Ureter (tissue), 1 donor: Measurements from ENCODE around the gene SPPL2B. TPM values are rescaled to one million over a fixed set of nuclear protein-coding genes. Genes with fewer than 3 reads are reported as not detected.

Source experiments
- DNase-seq: peaks from one replicate; pipeline ENCODE4 v3.0.0-alpha.2; 2020; ENCODE audit warnings: low spot score
- total RNA-seq: library from RNA; stranded (reverse); gene quantifications from one replicate; pipeline ENCODE4 v1.2.4, GENCODE V29; 2023
- donor health status: DM: yes; HTN: yes; CAD: no.

The SPPL2B gene
- total RNA-seq, 1 donor from 2014 or later = 70.3 TPM

DNA sequence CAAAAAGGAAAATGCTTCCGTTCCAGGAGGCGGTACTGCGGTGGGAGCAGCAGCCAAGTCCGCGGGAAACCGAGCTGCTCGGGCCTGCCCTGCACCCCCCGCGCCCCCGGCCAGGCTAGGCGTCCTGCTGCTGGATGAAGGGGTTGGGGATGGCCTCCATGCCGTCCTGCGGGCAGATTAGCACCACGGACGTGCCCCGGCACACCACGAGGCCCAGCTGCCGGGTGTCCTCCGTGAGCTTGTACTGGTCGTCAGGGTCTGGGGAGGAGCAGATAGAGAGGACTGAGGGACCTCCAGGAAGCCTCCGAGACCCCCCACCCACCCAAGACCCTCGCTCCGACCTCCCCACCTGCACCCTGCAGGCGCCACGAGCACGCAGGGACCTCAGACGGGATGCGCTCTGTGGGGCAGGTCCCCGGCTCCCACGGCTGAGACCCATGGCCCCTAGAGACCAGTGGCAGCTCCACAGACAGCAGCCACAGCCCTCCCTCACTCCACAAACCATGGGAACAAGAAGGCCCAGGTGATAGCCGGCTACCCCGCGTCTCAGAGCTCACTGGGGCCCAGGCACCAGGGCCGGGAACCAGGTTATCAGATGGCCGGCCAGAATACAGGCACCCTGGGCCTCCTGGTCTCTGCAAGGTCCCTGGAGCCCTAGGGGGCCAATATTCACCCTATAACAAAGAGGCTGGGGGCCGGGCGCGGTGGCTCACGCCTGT, 6.8 kb upstream of the SPPL2B start:
- DNase-seq = no peak

- no peak for DNase-seq
These were observed 4.8 kb upstream of the SPPL2B start for GRCh38 chr19:2323707-2324106.

GRCh38 chr19:2324220-2324948, 4.1 kb upstream of the SPPL2B start:
- DNase-seq = no peak

DNA sequence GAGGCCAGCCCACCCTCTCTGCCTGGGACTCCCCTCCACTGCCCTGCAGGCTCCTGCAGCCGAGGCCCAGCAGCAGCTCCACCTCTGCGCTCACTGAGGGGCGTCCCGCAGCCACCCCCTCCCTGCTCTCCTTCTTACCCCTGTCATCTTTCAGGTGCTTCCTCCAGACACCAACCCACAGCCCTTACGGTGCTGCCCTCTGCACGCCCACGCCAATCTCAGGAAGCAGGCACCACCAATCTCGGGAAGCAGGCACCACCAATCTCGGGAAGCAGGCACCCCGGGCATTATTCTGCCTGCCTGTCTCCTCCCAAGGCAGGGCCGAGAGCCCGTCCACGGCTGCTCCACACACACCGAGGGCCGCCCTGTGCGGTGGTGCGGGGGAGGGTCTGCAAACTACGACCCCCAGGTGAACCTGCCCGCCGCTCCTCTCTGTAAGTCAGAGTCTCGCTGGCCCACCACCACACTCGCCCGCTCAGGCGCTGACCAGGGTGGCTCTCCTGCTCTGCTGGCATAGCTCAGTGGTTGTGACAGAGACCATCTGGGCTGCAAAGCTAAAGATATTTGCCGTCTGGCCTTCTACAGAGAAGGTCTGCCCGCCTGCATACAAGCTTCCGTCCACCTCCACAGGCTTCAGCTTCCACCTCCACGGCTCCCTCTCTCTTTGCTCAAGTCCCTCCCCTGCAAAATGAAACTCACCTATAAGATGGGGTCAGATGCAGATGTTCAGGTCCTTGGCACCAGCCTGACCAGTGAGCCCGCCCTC, 3.0 kb upstream of the SPPL2B start:
- DNase-seq = no peak

GRCh38 chr19:2326699-2327360, 1.7 kb upstream of the SPPL2B start:
- DNase-seq = no peak

DNA sequence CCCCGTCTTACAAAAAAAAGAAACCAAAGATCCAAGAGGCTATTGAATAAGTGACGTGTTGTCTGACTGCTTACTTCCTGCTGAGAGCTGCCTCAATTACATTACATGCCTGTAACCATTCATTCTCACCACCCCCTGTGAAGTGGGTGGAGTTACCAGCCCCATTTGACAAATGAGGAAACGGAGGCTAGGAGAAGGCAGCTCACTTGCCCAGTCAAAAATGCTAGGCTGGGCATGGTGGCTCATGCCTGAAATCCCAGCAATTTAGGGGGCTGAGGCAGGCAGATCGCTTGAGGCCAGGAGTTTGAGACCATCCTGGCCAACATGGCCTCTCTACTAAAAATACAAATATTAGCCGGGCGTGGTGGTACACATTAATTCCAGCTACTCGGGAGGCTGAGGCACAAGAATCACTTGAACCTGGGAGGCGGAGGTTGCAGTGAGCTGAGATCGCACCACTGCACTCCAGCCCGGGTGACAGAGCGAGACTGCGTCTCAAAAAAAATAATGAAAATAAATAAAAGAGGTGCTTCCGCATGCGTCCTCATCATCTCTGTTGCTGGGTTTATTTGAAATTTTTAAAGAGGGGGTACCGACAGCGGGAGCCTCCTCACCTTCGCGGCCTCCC, 597 bp upstream of the SPPL2B start:
- DNase-seq = no peak

DNA sequence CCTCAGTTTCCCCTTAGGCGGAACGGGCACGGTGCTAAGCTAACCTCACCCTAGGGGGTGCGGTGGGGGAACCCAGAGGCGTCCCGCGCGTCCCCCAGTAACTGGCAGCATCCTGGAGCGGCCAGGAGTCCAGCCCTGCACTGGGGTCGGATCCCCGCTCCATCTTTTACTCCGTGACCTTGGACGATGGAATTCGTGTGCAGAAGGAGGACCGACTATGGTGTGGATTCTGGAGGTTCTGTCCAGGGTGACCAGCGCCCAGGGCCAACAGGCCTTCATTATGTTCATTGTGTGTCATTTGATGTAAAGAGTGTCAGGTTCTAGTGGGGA, 630 bp downstream of the SPPL2B start:
- DNase-seq = no peak

DNA sequence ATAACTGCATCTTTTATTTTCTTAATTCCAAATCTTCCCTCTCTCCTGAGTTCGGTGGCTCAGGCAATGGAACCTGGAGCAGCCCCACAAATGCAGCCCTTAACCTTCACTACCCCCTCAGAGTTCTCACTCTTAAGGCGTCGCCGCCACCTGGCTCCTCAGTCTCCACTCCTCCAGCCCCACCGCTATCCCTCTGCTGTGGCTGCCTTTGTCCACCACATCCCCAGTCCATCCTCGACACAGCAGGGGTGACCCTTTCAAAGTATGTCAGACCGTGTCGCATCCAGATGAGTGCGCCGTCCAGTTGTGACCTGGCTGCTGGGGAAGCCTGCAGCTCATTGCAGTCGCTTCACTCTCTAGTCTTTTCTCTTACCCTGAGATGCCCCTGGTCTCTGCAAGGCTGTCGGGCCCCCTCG, 1.0 kb downstream of the SPPL2B start:
- no peak for DNase-seq

DNA sequence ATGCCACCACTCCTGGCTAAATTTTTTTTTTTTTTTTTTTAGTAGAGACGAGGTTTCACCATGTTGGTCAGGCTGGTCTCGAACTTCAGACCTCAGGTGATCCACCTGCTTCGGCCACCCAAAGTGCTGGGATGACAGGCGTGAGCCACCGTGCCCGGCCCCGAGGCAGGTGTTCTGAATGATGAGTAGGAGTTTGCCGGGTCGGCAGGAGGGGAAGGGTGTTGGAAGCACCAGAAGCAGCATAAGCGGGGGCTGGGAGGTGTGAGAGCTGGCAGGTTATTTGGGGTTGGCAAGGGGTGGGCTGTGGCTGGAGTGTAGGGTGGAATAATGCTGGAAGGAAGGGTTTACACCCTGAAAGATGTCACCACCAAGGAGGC, 1.8 kb downstream of the SPPL2B start:
- no peak for DNase-seq

DNA sequence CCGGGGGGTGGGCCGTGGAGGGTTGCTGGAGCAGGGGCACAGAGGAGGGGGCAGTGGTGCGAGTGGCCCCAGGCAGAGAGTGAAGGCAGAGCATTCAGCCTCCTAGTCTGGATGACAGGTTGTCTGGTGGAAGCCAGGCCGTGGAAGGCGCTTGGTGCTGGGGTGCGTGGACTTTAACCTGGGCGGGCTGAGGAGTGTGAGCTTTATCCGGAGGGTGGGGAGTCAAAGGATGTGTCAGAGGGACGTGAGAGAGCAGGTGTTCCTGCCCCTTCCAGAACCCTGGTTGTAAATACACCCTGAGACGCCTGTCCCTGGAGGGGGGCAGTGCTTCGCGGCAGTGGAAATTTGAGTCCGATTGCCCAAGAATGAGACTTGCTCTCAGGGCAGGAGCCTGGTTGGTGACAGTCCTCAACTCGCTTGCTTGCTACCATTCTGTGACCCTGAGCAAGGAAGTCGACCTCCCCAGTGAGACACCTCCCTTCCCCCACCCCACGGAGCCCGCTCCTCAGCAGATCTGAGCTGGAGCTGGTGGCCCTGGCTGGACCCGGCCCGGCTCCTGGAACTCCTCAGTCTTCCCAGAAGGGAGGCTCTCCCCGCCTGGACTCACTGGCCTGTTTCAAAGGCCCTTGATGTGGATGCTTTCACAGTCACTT, 2.3 kb downstream of the SPPL2B start:
- DNase-seq = no peak

DNA sequence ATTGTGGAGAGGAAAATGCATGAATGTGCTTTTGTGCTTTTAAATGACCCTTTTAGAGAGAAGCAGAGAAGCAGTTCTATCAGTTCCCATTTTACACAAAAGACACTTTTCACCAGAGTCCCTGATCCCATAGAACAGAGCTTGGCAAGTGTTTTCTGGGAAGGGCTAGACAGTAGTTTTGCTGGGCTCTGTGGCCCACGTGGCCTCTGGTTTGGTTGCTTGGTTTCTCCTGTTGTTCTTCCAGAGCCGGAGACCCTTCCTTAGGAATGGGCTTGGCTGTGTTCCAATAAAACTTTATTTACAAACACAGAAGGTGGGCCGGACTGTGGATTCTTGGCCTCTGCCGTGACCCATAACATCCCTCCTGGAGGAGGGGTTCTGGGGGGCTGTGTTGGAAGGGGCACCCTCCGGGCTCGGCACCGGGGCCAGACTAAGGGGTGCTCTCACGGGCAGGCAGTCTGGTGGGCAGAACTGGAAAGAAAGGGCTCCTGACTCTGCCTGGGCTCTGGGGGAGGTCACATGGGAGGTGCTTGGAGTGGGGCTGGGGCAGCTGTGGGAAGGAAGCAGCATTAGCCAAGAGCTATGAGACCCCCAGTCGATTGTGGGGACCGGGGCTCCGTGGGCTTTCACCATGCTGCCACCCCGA, 3.2 kb downstream of the SPPL2B start:
- DNase-seq = no peak

DNA sequence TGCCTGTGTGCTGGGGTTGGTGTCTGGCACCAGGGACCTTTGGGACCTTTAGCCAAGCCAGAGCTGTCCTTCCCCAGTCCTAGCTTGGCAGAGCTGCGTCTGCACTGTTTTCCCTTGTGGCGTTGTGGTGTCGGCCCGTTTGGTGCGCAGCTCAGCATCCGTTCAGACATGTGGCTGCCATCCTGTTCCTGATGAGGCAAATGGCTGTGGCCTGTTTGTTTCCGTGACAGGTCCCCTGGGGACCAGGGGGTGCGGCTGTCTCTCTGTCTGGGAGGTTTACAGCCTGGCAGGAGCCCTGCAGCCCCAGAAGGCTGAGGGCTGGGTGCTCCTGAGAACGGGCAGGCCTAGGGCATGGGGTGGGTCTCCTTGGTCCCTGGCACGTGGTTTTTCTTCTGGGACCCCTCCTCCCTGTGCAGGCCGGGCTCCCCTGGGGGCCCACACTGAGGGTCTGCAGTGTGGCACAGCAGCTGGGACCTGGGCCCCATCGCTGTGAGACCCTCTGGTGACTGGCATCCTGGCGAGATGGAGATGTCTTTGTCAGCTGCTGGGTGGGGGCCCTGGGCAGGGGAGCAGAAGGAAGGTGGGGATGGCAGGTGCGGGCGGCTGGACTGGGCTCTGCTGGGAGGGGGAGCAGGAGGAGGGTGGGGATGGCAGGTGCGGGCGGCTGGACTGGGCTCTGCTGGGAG, 4.0 kb downstream of the SPPL2B start:
- no peak for DNase-seq

DNA sequence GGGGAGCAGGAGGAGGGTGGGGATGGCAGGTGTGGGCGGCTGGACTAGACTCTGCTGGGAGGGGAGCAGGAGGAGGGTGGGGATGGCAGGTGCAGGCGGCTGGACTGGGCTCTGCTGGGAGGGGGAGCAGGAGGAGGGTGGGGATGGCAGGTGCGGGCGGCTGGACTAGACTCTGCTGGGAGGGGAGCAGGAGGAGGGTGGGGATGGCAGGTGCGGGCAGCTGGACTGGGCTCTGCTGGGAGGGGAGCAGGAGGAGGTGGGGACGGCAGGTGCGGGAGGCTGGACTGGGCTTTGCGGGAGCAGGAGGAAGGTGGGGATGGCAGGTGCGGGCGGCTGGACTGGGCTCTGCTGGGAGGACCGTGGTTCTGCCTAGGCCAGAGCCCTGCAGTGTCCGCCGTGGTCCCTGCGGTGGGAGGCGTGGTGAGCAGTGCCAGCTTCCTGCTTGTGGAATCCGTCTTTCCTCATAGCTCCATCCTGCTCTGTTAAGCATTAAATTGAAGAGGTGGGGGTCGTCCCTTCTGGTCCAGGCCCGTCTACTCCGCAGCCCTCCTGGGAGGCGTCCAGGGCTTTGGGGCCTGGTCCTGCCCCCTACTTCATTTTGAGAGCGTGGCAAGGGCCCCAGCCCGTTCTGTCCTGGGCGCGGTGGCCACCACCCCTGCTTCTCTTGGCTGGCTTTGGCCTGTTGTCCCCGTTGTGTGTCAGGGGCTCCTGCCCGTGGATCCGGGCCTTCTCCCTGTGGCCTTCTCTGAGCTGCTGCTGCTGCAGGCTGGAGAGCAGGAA, 4.7 kb downstream of the SPPL2B start:
- no peak for DNase-seq

DNA sequence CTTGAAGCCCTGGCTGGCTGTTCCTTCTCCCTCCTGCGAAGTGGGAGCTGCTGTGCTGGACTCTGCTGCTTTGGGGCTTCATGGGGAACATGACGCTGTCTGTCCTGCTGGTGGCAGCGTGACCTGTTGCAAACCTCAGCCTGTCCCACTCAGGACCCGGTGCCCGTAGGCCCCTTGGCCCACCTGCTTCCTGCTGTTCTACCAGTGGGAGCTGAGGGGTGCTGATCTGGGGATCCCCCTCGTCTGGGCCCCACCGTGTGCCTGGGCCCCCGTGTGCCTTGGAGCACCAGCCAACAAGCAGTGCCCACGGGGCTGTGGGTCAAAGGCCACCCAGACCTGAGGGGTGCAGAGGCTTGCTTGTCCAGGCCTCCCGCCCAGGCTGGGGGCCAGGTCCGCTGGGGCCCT, 5.3 kb downstream of the SPPL2B start:
- DNase-seq = no peak

GRCh38 chr19:2334426-2334825, 5.9 kb downstream of the SPPL2B start:
- DNase-seq = no peak

- DNase-seq = no peak
These were observed 6.7 kb downstream of the SPPL2B start for GRCh38 chr19:2334986-2335846.

DNA sequence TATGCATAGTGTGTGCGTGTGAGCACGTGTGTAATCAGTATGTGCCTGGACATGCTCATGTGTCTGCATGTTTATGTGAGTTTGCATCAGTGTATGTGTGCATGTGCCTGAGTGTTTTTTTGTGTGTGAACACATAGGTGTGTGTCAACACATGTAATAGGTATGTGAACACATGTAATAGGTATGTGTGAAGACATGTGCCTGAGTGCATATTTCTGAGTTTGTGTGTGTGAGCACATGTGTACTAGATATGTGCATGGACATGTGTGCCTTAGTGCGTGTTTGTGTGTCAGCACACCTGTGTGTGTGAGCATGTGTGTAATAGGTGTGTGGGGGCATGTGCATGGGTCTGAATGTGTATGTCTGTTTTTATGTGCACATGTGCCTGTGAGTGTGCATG, 7.4 kb downstream of the SPPL2B start:
- DNase-seq = no peak

GRCh38 chr19:2336528-2337328, 8.2 kb downstream of the SPPL2B start:
- DNase-seq = no peak
